ENCODE data around the gene KAT6B. TPM values are rescaled to one million over a fixed set of nuclear protein-coding genes. Genes with fewer than 3 reads are reported as not detected.

Gene KAT6B
- total RNA-seq, 1 donor from 2014 or later, result 18.1 TPM

DNA sequence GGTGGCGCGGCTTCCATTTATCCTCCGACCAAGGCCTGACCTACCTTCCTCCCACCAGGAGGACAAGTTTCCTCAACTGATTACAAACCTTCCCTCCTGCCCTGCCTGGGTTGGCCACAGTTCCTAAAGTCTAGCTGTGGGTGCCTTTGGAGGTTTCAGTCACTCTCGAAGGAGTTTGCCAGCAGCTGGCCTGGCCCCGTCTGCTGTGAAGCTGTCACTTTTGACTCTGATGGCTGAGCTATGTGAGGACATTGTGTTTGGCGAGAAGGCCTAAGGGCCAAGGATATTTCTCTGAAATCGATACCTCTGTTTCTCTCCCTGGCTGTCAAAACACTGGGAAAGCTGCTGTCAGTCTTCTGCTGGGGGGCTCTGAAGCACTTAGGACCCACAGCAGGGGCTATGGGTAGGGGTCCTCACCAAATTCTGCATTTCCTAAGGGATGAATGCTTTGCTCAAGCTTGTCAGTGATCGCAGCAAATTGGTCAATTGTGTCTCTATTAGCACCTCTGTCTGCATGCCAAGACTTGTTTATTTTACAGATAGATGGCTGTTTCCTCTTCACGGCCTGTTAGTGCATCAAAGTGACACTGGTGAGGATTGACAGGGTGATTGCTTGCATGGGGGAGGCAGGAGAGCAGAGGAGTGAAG is 253.2 kb downstream of the KAT6B start:
- Mint-ChIP-seq H3K4me1 (ENCODE audit: unreplicated experiment) (peaks cover 11% of the 10 kb centered on the region), H3K36me3 (ENCODE audit: low read depth, unreplicated experiment) (no peaks in the 10 kb centered on the region), H3K9me3 (ENCODE audit: unreplicated experiment) (no peaks in the 10 kb centered on the region), H3K4me3 (ENCODE audit: unreplicated experiment) (no peak overlapping the region), H3K27me3 (ENCODE audit: unreplicated experiment) (peaks cover 6% of the 10 kb centered on the region), H3K27ac (ENCODE audit: unreplicated experiment) (no peak overlapping the region)
- no peak for DNase-seq (ENCODE audit: low spot score)
- TF ChIP-seq, protein P1, sequence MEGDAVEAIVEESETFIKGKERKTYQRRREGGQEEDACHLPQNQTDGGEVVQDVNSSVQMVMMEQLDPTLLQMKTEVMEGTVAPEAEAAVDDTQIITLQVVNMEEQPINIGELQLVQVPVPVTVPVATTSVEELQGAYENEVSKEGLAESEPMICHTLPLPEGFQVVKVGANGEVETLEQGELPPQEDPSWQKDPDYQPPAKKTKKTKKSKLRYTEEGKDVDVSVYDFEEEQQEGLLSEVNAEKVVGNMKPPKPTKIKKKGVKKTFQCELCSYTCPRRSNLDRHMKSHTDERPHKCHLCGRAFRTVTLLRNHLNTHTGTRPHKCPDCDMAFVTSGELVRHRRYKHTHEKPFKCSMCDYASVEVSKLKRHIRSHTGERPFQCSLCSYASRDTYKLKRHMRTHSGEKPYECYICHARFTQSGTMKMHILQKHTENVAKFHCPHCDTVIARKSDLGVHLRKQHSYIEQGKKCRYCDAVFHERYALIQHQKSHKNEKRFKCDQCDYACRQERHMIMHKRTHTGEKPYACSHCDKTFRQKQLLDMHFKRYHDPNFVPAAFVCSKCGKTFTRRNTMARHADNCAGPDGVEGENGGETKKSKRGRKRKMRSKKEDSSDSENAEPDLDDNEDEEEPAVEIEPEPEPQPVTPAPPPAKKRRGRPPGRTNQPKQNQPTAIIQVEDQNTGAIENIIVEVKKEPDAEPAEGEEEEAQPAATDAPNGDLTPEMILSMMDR (IDR thresholded peaks at IDR 0.05; ENCODE audit: unreplicated experiment), result no peak

- TF ChIP-seq, protein P1 (IDR thresholded peaks at IDR 0.05; ENCODE audit: unreplicated experiment), result no peak
- Mint-ChIP-seq H3K4me3 (ENCODE audit: unreplicated experiment) (no peak overlapping the region), H3K4me1 (ENCODE audit: unreplicated experiment) (peaks cover 15% of the 10 kb centered on the region), H3K9me3 (ENCODE audit: unreplicated experiment) (no peaks in the 10 kb centered on the region), H3K36me3 (ENCODE audit: low read depth, unreplicated experiment) (no peaks in the 10 kb centered on the region), H3K27ac (ENCODE audit: unreplicated experiment) (no peak overlapping the region), H3K27me3 (ENCODE audit: unreplicated experiment) (peaks cover 6% of the 10 kb centered on the region)
- no peak for DNase-seq (ENCODE audit: low spot score)
These were observed 254.2 kb downstream of the KAT6B start for GRCh38 chr10:75080554-75080953.

DNA sequence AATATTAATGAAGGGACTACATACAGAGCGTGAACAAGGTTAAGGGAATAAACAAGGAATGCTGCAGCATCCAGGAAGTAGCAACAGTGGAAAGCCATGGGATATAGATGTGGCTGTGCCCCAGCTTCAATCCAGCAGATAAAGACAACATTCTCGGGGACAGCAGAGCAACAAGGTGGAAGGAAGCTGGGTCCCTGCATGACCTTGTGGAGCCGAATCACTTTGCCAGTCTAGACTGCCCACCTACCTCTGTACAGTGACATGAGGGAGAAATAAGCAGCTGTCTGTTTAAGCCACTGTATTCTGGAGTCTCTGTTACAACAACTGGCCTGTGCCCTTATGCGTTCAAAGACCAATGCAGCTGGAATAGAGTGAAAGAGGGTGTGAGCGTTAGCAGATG is 255.0 kb downstream of the KAT6B start:
- peaks cover 17% of the 10 kb centered on the region for H3K4me1 Mint-ChIP-seq (ENCODE audit: unreplicated experiment)
- no peaks in the 10 kb centered on the region for H3K9me3 Mint-ChIP-seq (ENCODE audit: unreplicated experiment)
- TF ChIP-seq, protein P1 (IDR thresholded peaks at IDR 0.05; ENCODE audit: unreplicated experiment), result no peak
- H3K4me3 Mint-ChIP-seq (ENCODE audit: unreplicated experiment), result no peak overlapping the region
- H3K27me3 Mint-ChIP-seq (ENCODE audit: unreplicated experiment), result peaks cover 6% of the 10 kb centered on the region
- no peak for DNase-seq (ENCODE audit: low spot score)
- no peaks in the 10 kb centered on the region for H3K36me3 Mint-ChIP-seq (ENCODE audit: low read depth, unreplicated experiment)
- no peak overlapping the region for H3K27ac Mint-ChIP-seq (ENCODE audit: unreplicated experiment)

All from endothelial cell (in vitro differentiated cells).